GM21529 (cell line): ENCODE data around the gene CD302.
A peak's percentile ranks its signal among the peaks of the same experiment; 100 is the strongest.
"Not testable (repeated sequence)": the region's sequence is repeated elsewhere in the genome, so short reads cannot be mapped to it uniquely, and the experiment has no call there.

Source experiments
- ATAC-seq: cut with Tn5 transposase; IDR thresholded peaks from one replicate; pipeline ENCODE4 v1.9.1; 2021; ENCODE audit not compliant: unreplicated experiment

Gene CD302

GRCh38 chr2:159795841-159796690 lies 1.9 kb downstream of the CD302 start:
- no peak for ATAC-seq

GRCh38 chr2:159793326-159793725 lies 4.7 kb downstream of the CD302 start:
- ATAC-seq, result no peak

- ATAC-seq, result no peak
Measured at GRCh38 chr2:159792599-159792998, 5.4 kb downstream of the CD302 start.

GRCh38 chr2:159792036-159792435 lies 6.0 kb downstream of the CD302 start:
- no peak for ATAC-seq

GRCh38 chr2:159790323-159790722 lies 7.7 kb downstream of the CD302 start:
- peak; percentile 60 for ATAC-seq

- no peak for ATAC-seq
Measured at GRCh38 chr2:159788253-159788652, 9.8 kb downstream of the CD302 start.

- not testable (repeated sequence) for ATAC-seq
Measured at GRCh38 chr2:159787647-159788046, 10.4 kb downstream of the CD302 start.

- no peak for ATAC-seq
Measured at GRCh38 chr2:159786938-159787337, 11.1 kb downstream of the CD302 start.

GRCh38 chr2:159785195-159785594 lies 12.8 kb downstream of the CD302 start:
- no peak for ATAC-seq

GRCh38 chr2:159784744-159785143 lies 13.3 kb downstream of the CD302 start:
- not testable (repeated sequence) for ATAC-seq

- no peak for ATAC-seq
Measured at GRCh38 chr2:159783556-159783955, 14.5 kb downstream of the CD302 start.

- no peak for ATAC-seq
Measured at GRCh38 chr2:159776321-159776720, 21.7 kb downstream of the CD302 start.

GRCh38 chr2:159775021-159775420 lies 23.0 kb downstream of the CD302 start:
- ATAC-seq, result no peak

GRCh38 chr2:159774370-159774990 lies 23.5 kb downstream of the CD302 start:
- no peak for ATAC-seq

GRCh38 chr2:159773886-159774285 lies 24.1 kb downstream of the CD302 start:
- ATAC-seq, result no peak

GRCh38 chr2:159773426-159773825 lies 24.6 kb downstream of the CD302 start:
- ATAC-seq, result no peak

GRCh38 chr2:159769147-159769546 lies 28.9 kb downstream of the CD302 start:
- no peak for ATAC-seq

GRCh38 chr2:159762075-159762474 lies 35.9 kb downstream of the CD302 start:
- ATAC-seq, result no peak

GRCh38 chr2:159760326-159760725 lies 37.7 kb downstream of the CD302 start:
- ATAC-seq, result no peak

GRCh38 chr2:159759577-159759976 lies 38.4 kb downstream of the CD302 start:
- no peak for ATAC-seq

- ATAC-seq, result no peak
Measured at GRCh38 chr2:159758686-159759085, 39.3 kb downstream of the CD302 start.

- ATAC-seq, result no peak
Measured at GRCh38 chr2:159758239-159758638, 39.8 kb downstream of the CD302 start.
